Measurements from ENCODE around the gene AGAP1.
"Not testable (repeated sequence)": the region's sequence is repeated elsewhere in the genome, so short reads cannot be mapped to it uniquely, and the experiment has no call there.

AGAP1 gene

DNA sequence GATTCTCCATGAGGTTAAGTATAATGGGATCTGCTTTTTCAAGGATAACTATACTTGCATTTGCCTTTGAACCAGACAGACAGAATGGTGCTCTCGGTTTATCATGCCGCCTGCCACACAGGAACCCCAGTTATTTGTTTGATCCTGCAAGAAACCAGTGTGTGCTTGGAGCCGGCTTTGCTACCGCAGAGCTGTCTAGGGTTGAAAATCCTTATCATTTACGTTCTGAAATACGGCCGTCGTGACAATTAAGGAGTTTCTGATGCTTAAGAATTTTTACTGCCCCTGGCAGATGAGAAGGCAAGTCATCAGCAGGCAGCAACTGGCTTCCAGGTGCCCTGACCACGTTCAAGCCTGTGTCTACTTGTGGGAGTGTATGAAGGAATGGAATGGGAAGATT is 562.3 kb downstream of the AGAP1 start:
- no peak for DNase-seq

DNA sequence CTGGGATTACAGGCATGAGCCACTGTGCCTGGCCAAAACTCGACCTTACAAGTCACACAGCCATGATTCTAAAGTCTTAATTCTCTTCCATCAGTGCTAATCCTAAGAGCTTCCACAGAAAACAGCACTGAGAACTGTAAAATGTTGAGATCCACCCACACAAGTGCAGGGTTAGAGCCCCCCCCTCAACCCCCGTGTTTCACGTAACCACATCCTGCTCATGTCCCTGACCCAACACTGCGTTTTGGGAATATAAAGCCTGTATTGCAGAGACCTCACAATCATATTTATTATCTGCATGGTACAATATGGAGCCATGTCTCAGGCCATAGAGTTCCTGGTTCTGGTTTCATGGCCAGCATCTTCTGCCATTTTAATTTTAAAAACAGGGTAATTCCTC is 563.5 kb downstream of the AGAP1 start:
- DNase-seq = no peak

- DNase-seq = no peak
These were observed 567.7 kb downstream of the AGAP1 start for GRCh38 chr2:236061497-236061896.

DNA sequence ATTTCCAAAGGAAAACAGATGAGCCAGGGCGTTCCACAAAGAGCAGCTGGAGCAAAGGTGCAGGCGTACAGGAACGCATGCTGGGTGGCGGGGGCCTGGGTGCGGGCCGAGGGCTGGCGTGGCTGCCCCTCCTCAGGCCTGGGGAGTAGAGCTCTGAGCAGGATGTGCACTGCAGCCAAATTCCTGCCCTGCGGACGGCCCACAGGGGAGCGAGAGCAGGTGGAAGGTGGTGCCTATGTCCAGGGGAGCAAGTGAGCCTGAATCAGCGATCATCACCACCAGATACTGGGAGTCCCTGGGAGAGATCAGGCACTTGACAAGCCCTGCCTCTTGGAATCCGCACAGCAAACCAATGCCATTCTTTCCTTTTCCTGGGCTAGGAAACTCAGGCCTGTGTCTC is 568.1 kb downstream of the AGAP1 start:
- no peak for DNase-seq

DNA sequence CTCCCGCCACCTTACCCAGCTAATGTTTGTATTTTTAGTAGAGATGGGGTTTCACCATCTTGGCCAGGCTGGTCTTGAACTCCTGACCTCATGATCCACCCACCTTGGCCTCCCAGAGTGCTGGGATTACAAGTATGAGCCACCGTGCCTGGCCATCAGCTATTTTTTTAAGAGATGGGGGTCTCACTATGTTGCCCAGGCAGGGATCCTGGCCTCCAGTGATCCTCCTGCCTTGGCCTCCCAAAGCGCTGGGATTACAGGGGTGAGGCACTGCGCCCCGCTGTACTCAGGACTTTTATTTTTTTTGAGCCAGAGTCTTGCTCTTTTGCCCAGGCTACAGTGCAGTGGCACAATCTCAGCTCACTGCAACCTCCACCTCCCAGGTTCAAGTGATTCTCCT is 569.0 kb downstream of the AGAP1 start:
- DNase-seq = not testable (repeated sequence)

DNA sequence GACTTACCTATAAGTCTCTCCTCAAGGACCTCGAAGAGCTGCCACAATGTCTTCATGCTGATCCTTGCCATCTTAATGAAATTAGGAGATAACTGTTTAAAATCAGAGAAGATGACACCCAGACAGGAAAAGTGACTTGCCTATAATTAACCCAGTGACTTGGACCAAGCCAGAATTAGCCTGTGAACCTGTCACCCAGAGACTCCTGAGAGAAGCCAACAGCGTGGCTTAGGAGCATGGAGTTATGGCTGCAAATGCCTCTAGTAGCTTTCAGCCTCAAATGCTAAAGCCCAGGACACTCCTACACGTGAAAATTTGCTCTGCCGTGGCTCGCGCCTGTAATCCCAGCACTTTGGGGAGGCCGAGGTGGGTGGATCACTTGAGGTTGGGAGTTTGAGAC is 570.2 kb downstream of the AGAP1 start:
- DNase-seq = no peak

DNA sequence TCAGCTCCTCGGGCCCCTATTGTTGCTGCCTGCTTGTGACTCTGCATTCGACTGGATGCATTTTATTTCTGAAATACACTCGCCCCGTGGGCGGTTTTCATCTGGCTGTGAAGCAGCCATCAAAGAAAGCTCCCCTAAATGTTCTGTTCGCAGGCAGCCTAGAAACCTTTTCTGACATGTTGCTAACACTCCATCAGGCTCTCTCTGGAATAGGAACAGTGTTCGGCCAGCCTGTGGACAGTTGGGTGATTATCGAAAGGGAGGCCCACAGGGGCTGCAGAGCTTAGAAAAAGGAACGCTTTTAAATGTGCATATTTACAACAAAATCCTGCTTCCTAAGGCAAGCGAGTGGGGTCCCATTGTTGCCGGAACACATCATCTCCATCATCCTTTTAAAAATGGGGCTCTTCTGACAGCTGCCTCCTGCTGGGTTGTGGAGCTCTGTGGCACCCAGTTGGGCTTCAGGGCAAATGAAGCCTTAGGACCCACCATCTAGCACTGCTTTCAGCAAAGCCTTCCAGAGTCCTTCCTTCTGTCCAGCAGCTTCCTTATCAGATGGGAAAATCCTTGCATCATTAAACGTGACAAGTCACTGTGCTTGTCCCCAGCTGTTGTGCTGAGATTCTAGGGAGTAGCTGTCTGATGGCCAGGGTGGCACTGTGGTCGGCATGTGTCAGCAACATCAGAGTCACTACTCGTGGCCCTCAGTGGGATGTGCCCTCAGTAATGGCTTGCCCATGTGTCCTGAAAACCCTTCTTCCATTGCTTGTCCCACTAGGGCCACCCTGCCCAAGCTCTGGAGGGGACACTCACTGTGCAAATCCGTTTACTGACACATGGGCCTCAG is 571.7 kb downstream of the AGAP1 start:
- no peak for DNase-seq

DNA sequence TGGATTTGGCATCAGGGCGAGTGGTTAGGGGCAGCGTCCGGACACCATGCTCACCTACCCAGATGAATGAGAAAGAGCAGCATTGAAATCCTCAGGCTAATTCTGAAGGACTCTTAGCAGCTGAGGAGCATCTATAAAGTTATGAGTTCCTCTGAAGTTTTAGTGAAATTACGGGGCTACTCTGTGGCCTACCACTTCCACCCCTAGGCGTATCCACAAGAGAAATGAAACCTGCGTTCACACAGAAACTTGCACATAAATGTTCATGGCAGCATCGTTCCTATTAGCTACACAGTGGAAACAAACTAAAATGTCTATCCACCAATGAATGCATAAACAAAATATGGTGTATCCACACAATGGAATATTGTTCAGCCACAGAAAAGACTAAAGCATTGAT is 576.4 kb downstream of the AGAP1 start:
- no peak for DNase-seq

- no peak for DNase-seq
These were observed 579.4 kb downstream of the AGAP1 start for GRCh38 chr2:236073246-236073645.

DNA sequence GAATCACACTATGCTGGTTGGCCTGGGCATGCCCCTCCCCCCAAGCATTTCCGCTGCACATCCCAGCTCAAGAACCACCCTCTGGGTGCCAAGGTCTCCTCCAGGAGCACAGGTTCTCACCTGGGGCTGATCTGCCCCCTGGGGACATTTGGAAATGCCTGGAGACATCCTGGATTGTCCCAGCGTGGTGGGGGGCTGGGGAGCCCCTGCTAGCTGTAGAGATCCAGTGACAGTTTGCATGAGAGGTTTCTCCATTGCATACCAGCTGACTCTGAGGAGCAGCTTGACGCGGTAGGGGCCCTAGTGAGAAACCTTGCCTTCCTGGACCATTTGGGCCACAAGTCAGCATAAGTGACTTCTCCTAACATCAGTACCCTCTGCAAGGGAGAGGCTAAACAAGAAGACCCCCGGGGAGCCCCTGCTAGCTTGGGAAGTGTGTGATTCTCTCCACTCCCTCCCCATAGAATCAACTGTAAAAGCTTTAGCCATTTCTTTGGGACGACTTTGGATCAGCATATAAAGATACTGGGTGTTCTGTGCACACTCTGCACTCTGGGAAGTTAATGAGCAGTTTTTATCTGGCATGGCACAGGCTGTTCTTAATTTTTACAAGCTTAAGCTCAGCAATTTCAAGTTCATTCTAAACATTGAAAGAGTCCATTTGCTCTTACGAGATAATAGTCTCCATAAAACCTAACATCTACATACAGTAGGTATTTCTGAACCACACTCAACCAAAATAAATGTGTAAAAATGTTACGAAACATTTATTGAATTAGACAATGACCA is 580.2 kb downstream of the AGAP1 start:
- DNase-seq = no peak

DNA sequence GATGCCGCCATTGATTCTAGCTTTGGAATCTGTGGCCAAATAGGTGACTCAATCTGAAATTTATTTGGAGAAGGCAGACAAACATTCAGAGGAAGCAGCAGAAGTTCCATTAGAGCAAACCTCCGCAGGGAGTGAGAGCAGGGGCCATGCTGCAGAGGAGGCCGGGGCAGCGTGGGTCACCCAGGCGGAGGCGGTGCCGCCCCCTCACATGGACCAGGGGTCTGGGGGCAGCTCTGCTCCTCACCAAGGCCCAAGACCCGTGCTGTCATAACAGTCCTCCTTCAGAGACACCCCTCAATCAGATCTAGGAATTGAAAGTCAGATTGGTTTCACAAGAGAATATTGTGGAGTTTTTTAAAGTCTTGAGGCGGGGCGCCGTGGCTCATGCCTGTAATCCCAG is 582.0 kb downstream of the AGAP1 start:
- no peak for DNase-seq

- no peak for DNase-seq
These were observed 584.7 kb downstream of the AGAP1 start for GRCh38 chr2:236078297-236079255.

- DNase-seq = no peak
These were observed 586.6 kb downstream of the AGAP1 start for GRCh38 chr2:236080412-236080811.

- DNase-seq = no peak
These were observed 587.3 kb downstream of the AGAP1 start for GRCh38 chr2:236081171-236081570.

GRCh38 chr2:236082061-236082460 is 588.2 kb downstream of the AGAP1 start:
- no peak for DNase-seq

DNA sequence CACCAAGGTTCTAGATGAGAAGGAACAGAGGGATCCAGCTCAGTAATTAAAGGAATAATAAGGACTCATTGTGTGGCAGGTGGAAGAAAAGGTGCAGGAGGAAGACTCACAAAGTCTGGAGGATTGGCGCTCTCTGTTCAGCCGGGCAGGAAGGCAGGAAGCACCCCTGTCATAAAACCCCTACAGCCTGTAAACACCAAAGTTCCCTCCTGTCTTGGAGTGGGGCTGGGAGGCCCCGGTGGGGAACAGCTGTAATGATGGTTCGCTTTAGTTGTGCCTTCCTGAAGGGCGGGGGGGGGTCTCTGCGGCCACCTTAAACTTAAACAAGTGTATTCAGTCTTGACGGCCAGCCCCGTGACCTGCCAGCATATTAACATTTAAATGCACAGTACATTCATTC is 590.1 kb downstream of the AGAP1 start:
- DNase-seq = no peak

- no peak for DNase-seq
These were observed 591.4 kb downstream of the AGAP1 start for GRCh38 chr2:236085211-236085610.

DNA sequence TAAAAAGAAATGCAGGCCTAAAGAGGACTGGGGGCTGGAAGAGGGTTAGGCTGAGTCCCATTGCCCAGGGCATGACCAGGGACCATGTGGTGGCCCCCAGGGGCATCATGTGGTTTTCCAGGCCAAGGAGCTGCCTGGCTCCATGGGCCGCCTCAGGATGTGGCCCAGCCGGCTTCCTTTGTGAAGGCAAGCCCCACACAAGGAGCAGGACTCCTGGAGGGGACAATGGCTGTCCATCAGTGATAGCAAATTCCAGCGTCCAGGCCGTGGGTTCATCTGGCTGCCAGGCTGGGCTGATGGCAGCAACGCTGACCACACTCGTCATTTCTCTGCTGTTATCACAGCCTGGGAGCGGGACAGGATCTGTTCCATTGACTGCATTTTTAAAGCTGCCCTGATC is 591.8 kb downstream of the AGAP1 start:
- no peak for DNase-seq

DNA sequence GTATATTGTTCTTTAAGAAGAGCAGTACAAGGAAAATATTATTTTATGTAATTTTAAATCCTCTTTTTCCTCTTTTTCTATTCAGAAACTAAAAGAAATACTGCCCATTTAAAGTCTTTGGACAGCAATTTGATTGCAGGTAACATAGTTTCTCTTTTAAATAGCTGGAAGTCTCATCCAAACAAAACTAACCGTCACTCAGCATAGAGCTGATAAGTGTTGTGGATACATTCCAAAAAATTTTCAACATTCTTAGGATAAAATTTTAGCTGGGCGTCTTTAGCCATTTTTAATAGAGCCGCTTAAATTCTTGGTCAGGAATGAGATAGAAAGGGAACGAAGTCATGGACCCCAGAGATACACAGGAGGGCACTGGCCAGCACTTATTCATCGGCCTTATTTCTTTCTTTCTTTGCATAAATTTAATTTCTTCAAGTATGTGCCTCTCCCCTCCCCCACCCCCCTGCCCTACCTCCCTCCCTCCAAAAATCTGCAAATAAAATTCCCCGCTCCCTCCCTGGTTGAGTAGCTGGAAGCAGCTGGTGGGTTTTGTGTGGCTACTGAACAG is 592.6 kb downstream of the AGAP1 start:
- no peak for DNase-seq

DNA sequence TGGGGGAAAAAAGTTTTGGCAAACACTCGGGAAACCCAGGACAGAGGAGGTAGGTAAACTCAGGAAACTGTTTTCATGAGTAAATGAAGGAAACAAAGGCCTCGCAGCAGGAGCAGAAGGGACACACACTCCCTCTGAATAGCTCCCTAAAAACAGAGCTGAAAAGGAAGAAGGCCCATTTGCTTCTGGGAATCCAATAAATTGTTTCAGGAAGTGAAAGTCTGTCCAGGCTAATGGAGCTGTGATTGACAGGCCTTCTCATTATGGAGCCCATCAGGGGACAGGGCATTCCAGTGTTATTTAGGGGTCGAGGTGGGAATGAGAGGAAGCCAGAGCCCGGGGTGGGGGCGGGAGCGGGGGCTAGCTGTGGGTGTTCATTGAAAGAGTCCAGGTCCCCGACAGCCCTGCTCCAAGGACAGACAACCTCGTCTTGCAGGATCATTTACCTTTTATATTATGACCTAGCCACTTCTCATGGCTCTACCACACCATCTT is 593.2 kb downstream of the AGAP1 start:
- no peak for DNase-seq

- DNase-seq = no peak
These were observed 594.7 kb downstream of the AGAP1 start for GRCh38 chr2:236088368-236089057.

Data from activated effector memory CD4-positive, alpha-beta T cell treated with anti-CD3 and anti-CD28 coated beads, Interleukin-2, amount 50 U/mL, for 16 hours (primary cell).